Measurements from ENCODE around the gene LARP7. TPM values are rescaled to one million over a fixed set of nuclear protein-coding genes. Genes with fewer than 3 reads are reported as not detected.

The LARP7 gene
- total RNA-seq, 1 experiment from 2014 or later, result 39.5 TPM

- no peaks in the 10 kb centered on the region for H4K20me1 ChIP-seq (ENCODE audit: insufficient read depth)
- intact Hi-C loops (cut with micrococcal nuclease), result no loop called here
- ChIA-PET POLR2A (no interaction called here), RAD21 (ENCODE audit: low non-redundant PET in 1 of 2, low total read pairs in 2 of 2, uncharacterized antibody in 2 of 2, unreplicated experiment in 2 of 2) (no interaction called here), CTCF (no interaction called here)
- BruUV-seq (replicated peaks), result no TSS peak
- H3K4me2 ChIP-seq (ENCODE audit: low read length), result no peak overlapping the region
- H3K9me3 ChIP-seq (ENCODE audit: control insufficient read depth in 1 of 2, insufficient read depth in 1 of 2, low read depth in 1 of 2, low read length in 2 of 2), result no peaks in the 10 kb centered on the region
- no peak overlapping the region for H2AFZ ChIP-seq (ENCODE audit: low read depth, low read length, poor library complexity, severe bottlenecking)
- H3K9ac ChIP-seq (ENCODE audit: low read length), result no peak overlapping the region
- TF ChIP-seq JUND (IDR thresholded peaks at IDR 0.05), result no peak
- no peak for TF ChIP-seq SIN3A (IDR thresholded peaks at IDR 0.05; ENCODE audit: low read depth)
- no peak for TF ChIP-seq POLR2A (IDR thresholded peaks at IDR 0.05; ENCODE audit: borderline replicate concordance, extremely low read depth, insufficient read depth, insufficient read length)
- TF ChIP-seq EZH2phosphoT487 (IDR thresholded peaks at IDR 0.05; ENCODE audit: borderline replicate concordance), result no peak
- H3K79me2 ChIP-seq (ENCODE audit: insufficient read depth, low read length), result no peaks in the 10 kb centered on the region
- DNase-seq (ENCODE audit: low read depth, low spot score), result no peak
- no peaks in the 10 kb centered on the region for H3K27me3 ChIP-seq (ENCODE audit: insufficient read depth, low read length)
- no peak for ATAC-seq
- no peak overlapping the region for H3K4me3 ChIP-seq (replicated peaks in 1 of 2; ENCODE audit: low read depth in 1 of 2, low read length in 2 of 2)
- H3K4me1 ChIP-seq (ENCODE audit: control insufficient read depth in 1 of 2, insufficient read depth in 2 of 2, low read length in 2 of 2), result peaks cover 2 to 16% of the 10 kb centered on the region in 2 experiments; a peak in 3 of 4 replicates
- H3K9me2 ChIP-seq (ENCODE audit: insufficient read depth), result no peaks in the 10 kb centered on the region
- H3K27ac ChIP-seq (ENCODE audit: low read depth, low read length), result no peak overlapping the region
- no peaks in the 10 kb centered on the region for H3K36me3 ChIP-seq (ENCODE audit: control insufficient read depth in 1 of 2, insufficient read depth in 2 of 2, low read length in 2 of 2)
Measured at GRCh38 chr4:112592717-112593116, 44.2 kb upstream of the LARP7 start.

DNA sequence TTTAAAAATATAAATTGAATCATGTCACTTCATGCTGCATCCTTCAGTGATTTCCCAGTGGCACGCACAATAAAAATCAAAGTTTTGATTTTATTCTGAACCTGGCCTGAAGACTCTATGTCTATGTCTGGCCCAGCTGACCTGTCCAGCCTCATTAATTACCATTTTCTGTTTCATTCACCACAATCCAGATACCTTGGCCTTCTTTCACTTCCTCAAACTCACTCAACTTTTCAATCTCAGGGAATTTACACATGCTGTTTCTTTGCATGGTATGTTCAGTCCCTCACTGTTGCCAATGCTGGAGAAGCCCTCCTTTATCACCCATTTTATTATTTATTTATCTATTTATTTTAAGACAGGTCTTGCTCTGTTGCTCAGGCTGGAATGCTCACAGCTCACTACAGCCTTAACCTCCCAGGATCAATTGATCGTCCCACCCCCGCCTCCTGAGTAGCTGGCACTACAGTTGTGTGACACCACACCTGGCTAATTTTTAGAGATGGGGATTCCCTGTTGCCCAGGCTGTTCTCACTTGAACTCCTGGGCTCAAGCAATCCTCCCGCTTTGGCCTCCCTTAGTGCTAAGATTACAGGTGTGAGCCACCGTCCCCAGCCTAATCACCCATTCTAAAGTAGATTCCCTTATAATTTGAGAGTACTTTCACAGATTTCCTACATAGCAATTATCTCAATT lies 43.4 kb upstream of the LARP7 start:
- H3K9ac ChIP-seq (ENCODE audit: low read length), result no peak overlapping the region
- H3K9me2 ChIP-seq (ENCODE audit: insufficient read depth), result no peaks in the 10 kb centered on the region
- no peak overlapping the region for H3K4me3 ChIP-seq (replicated peaks in 1 of 2; ENCODE audit: low read depth in 1 of 2, low read length in 2 of 2)
- H3K79me2 ChIP-seq (ENCODE audit: insufficient read depth, low read length), result no peaks in the 10 kb centered on the region
- TF ChIP-seq YY1 (IDR thresholded peaks at IDR 0.05; ENCODE audit: extremely low read depth, insufficient replicate concordance, low read depth, low read length) (no peak), ZFX (IDR thresholded peaks at IDR 0.05) (no peak), RAD21 (IDR thresholded peaks at IDR 0.05; ENCODE audit: low read depth) (no peak), CBX3 (IDR thresholded peaks at IDR 0.05; ENCODE audit: low read depth) (no peak), EZH2 (IDR thresholded peaks at IDR 0.05) (no peak), SRF (IDR thresholded peaks at IDR 0.05; ENCODE audit: low read depth) (no peak), ATF3 (IDR thresholded peaks at IDR 0.05) (no peak), CTCF (IDR thresholded peaks at IDR 0.05 in 2 of 3, conservative IDR thresholded peaks at IDR 0.05 in 1 of 3; ENCODE audit: borderline replicate concordance in 1 of 3, insufficient read depth in 1 of 3, low read depth in 2 of 3, low read length in 2 of 3) (no peak), REST (IDR thresholded peaks at IDR 0.05; ENCODE audit: low read depth) (no peak), ELF1 (IDR thresholded peaks at IDR 0.05; ENCODE audit: borderline replicate concordance, low read depth) (no peak)
- peaks cover 2 to 16% of the 10 kb centered on the region in 2 experiments; a peak in 3 of 4 replicates for H3K4me1 ChIP-seq (ENCODE audit: control insufficient read depth in 1 of 2, insufficient read depth in 2 of 2, low read length in 2 of 2)
- intact Hi-C loops (cut with micrococcal nuclease), result no loop called here
- no peak for DNase-seq (ENCODE audit: low read depth, low spot score)
- ChIA-PET CTCF (no interaction called here), RAD21 (ENCODE audit: low non-redundant PET in 1 of 2, low total read pairs in 2 of 2, uncharacterized antibody in 2 of 2, unreplicated experiment in 2 of 2) (no interaction called here), POLR2A (no interaction called here)
- no peaks in the 10 kb centered on the region for H3K36me3 ChIP-seq (ENCODE audit: control insufficient read depth in 1 of 2, insufficient read depth in 2 of 2, low read length in 2 of 2)
- H3K27ac ChIP-seq (ENCODE audit: low read depth, low read length), result no peak overlapping the region
- no peaks in the 10 kb centered on the region for H3K9me3 ChIP-seq (ENCODE audit: control insufficient read depth in 1 of 2, insufficient read depth in 1 of 2, low read depth in 1 of 2, low read length in 2 of 2)
- H4K20me1 ChIP-seq (ENCODE audit: insufficient read depth), result no peaks in the 10 kb centered on the region
- H3K27me3 ChIP-seq (ENCODE audit: insufficient read depth, low read length), result no peaks in the 10 kb centered on the region
- BruUV-seq (replicated peaks), result no TSS peak
- no peak for ATAC-seq
- H3K4me2 ChIP-seq (ENCODE audit: low read length), result no peak overlapping the region
- no peak overlapping the region for H2AFZ ChIP-seq (ENCODE audit: low read depth, low read length, poor library complexity, severe bottlenecking)
